ENCODE results near the gene NPAS3. TPM values are rescaled to one million over a fixed set of nuclear protein-coding genes. Genes with fewer than 3 reads are reported as not detected.

The NPAS3 gene
- total RNA-seq, 1 donor from 2014 or later: 5.2 TPM

DNA sequence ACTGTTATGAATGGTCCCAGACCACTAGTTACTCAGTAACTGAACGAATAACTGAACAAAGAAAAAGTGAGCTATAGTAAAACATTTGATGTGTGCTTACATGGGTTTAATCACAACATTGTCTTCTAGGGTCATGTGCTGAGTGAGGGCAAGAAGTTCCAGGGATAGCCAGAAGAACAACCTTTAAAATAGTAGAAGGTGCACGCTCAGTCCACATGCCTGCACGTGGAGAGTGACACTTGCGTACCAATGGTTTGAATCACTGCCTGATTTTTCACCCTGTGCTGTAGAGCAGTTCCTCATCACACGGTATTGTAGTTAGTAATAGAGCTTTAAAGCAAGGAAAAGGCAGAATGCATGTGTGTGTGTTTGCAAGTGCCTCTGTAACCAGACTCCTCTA is 788.0 kb downstream of the NPAS3 start:
- no peaks in the 10 kb centered on the region for H3K36me3 Mint-ChIP-seq
- TF ChIP-seq, protein P1, sequence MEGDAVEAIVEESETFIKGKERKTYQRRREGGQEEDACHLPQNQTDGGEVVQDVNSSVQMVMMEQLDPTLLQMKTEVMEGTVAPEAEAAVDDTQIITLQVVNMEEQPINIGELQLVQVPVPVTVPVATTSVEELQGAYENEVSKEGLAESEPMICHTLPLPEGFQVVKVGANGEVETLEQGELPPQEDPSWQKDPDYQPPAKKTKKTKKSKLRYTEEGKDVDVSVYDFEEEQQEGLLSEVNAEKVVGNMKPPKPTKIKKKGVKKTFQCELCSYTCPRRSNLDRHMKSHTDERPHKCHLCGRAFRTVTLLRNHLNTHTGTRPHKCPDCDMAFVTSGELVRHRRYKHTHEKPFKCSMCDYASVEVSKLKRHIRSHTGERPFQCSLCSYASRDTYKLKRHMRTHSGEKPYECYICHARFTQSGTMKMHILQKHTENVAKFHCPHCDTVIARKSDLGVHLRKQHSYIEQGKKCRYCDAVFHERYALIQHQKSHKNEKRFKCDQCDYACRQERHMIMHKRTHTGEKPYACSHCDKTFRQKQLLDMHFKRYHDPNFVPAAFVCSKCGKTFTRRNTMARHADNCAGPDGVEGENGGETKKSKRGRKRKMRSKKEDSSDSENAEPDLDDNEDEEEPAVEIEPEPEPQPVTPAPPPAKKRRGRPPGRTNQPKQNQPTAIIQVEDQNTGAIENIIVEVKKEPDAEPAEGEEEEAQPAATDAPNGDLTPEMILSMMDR (IDR thresholded peaks at IDR 0.05; ENCODE audit: unreplicated experiment): no peak
- no peak overlapping the region for H3K27ac Mint-ChIP-seq
- H3K27me3 Mint-ChIP-seq (ENCODE audit: low read depth): no peaks in the 10 kb centered on the region
- H3K4me1 Mint-ChIP-seq: peaks cover 5% of the 10 kb centered on the region
- no peaks in the 10 kb centered on the region for H3K9me3 Mint-ChIP-seq
- no peak overlapping the region for H3K4me3 Mint-ChIP-seq
- DNase-seq (ENCODE audit: low spot score in 2 of 2, unreplicated experiment in 2 of 2): no peak

DNA sequence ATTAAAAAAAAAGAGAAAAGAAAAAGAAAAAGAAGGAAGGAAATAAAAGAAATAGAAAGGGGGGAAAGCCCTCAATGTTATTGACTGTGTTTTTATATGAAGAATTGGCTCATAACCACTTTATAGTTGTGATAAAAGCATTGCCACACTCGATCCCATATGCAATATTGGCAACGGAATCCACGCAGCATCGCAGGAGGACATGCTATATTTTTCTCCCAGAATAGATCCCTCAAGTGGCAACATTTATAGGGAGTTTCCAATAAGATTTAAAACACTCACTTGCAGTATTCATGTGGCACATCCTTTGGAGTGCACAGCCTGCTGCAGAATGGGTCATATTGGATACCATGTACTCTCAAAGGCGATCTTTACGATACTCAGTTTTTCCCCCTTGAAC is 788.9 kb downstream of the NPAS3 start:
- H3K36me3 Mint-ChIP-seq: no peaks in the 10 kb centered on the region
- H3K9me3 Mint-ChIP-seq: no peaks in the 10 kb centered on the region
- no peak for DNase-seq (ENCODE audit: low spot score in 2 of 2, unreplicated experiment in 2 of 2)
- no peak overlapping the region for H3K27ac Mint-ChIP-seq
- H3K4me3 Mint-ChIP-seq: no peak overlapping the region
- no peaks in the 10 kb centered on the region for H3K27me3 Mint-ChIP-seq (ENCODE audit: low read depth)
- H3K4me1 Mint-ChIP-seq: peaks cover 5% of the 10 kb centered on the region
- TF ChIP-seq, protein P1 (IDR thresholded peaks at IDR 0.05; ENCODE audit: unreplicated experiment): no peak

DNA sequence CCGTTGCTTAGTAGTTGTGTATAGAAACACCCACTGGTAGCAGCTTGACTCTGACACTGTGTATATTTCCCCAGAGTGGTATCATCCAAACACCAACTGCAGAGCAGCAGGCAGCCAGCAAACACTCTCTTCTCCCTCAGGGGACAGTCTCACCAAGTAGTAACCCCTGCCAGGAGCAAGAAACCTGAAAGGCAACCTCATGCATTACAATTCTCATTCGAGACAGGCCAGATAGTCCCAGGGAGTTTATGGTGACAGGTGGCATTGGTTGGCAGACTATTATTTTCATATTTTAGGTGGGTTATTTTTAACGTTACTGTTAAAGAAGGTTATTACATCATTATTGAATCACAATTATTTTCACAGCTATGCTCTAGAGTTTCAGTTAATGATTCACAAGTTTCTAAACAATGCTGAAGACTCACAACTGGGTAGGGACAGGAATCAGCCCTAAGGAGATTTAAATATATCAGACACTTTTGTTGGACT is 789.4 kb downstream of the NPAS3 start:
- Mint-ChIP-seq H3K4me3 (no peak overlapping the region), H3K27me3 (ENCODE audit: low read depth) (no peaks in the 10 kb centered on the region), H3K9me3 (no peaks in the 10 kb centered on the region), H3K27ac (no peak overlapping the region), H3K36me3 (no peaks in the 10 kb centered on the region), H3K4me1 (peaks cover 6% of the 10 kb centered on the region)
- no peak for DNase-seq (ENCODE audit: low spot score in 2 of 2, unreplicated experiment in 2 of 2)
- TF ChIP-seq, protein P1 (IDR thresholded peaks at IDR 0.05; ENCODE audit: unreplicated experiment): no peak

DNA sequence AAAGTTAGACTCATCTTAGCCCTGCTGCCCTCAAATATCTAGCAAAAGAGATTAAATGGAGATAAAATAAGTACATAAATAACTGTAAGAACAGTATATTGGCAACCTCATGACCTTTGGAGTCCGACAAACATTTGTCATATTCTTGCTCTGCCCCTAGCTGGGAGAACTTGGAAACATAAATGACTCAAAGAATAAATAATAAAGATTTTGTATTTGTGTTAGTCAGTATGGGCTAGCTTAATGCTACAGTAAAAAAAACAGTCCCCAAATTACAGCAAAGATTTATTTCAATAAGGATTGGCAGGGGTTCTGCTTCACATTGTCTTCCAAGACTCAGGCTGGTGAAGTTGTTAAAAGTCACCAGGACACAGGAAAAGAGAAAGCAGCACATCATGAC is 791.5 kb downstream of the NPAS3 start:
- H3K4me3 Mint-ChIP-seq: no peak overlapping the region
- no peak for DNase-seq (ENCODE audit: low spot score in 2 of 2, unreplicated experiment in 2 of 2)
- TF ChIP-seq, protein P1 (IDR thresholded peaks at IDR 0.05; ENCODE audit: unreplicated experiment): no peak
- H3K27ac Mint-ChIP-seq: no peak overlapping the region
- no peaks in the 10 kb centered on the region for H3K9me3 Mint-ChIP-seq
- no peaks in the 10 kb centered on the region for H3K27me3 Mint-ChIP-seq (ENCODE audit: low read depth)
- peaks cover 20% of the 10 kb centered on the region for H3K4me1 Mint-ChIP-seq
- no peaks in the 10 kb centered on the region for H3K36me3 Mint-ChIP-seq

DNA sequence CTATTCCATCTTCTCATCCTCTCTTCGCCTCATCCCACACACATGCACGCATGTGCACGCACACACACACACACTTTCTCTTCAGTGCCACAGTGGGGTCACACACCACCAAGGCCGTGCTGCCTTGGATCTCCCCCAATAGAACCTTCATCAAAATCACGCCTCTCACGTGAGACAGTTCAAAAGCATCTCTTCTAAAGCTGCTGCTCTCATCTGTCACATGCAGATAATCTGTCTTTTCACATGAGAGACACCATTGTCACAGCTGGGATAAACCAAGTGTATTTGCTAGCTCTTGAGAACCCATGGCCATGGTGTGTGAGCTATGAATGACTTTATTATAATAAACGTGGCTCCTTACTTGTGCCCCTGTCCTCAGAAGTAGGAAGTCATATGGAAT is 793.5 kb downstream of the NPAS3 start:
- H3K4me1 Mint-ChIP-seq: peaks cover 20% of the 10 kb centered on the region

More for the DNA sequence above, 793.5 kb downstream of the NPAS3 start:
- TF ChIP-seq, protein P1 (IDR thresholded peaks at IDR 0.05; ENCODE audit: unreplicated experiment): no peak
- Mint-ChIP-seq H3K9me3 (no peaks in the 10 kb centered on the region), H3K27ac (no peak overlapping the region), H3K36me3 (no peaks in the 10 kb centered on the region), H3K27me3 (ENCODE audit: low read depth) (no peaks in the 10 kb centered on the region), H3K4me3 (no peak overlapping the region)
- DNase-seq (ENCODE audit: low spot score in 2 of 2, unreplicated experiment in 2 of 2): no peak

Data from mesothelial cell of epicardium (in vitro differentiated cells).